ENCODE results near the gene VTN.
"Not testable (repeated sequence)": the region's sequence is repeated elsewhere in the genome, so short reads cannot be mapped to it uniquely, and the experiment has no call there.

Gene VTN

GRCh38 chr17:28339431-28339830 lies 30.7 kb downstream of the VTN start:
- DNase-seq: no peak

- not testable (repeated sequence) for DNase-seq
These were observed 31.3 kb downstream of the VTN start for GRCh38 chr17:28338769-28339212.

GRCh38 chr17:28338056-28338768 lies 31.9 kb downstream of the VTN start:
- DNase-seq: no peak

- peak; percentile 57 for DNase-seq
These were observed 33.9 kb downstream of the VTN start for GRCh38 chr17:28335959-28336871.

GRCh38 chr17:28335201-28335958 lies 34.7 kb downstream of the VTN start, which contains the start of the genes IFT20 and TNFAIP1:
Gene IFT20, minus strand, starts transcription at chr17:28335472. Its CDS starts 3,487 bp downstream, at chr17:28331985.
Gene TNFAIP1, plus strand, starts transcription at chr17:28335761. Its CDS starts 3,761 bp downstream, at chr17:28339522.
- DNase-seq: peak; percentile 93

GRCh38 chr17:28334666-28335200 lies 35.4 kb downstream of the VTN start:
- no peak for DNase-seq

GRCh38 chr17:28334171-28334570 lies 35.9 kb downstream of the VTN start:
- DNase-seq: no peak

- DNase-seq: no peak
These were observed 36.9 kb downstream of the VTN start for GRCh38 chr17:28333083-28333746.

- DNase-seq: no peak
These were observed 38.2 kb downstream of the VTN start for GRCh38 chr17:28331891-28332420.

GRCh38 chr17:28330671-28331070 lies 39.4 kb downstream of the VTN start:
- DNase-seq: no peak

GRCh38 chr17:28328325-28328724 lies 41.8 kb downstream of the VTN start:
- no peak for DNase-seq

GRCh38 chr17:28327709-28328108 lies 42.4 kb downstream of the VTN start:
- DNase-seq: no peak

GRCh38 chr17:28327031-28327607 lies 43.0 kb downstream of the VTN start:
- DNase-seq: no peak

GRCh38 chr17:28326114-28326513 lies 44.0 kb downstream of the VTN start:
- DNase-seq: no peak

GRCh38 chr17:28325211-28325610 lies 44.9 kb downstream of the VTN start:
- DNase-seq: no peak

GRCh38 chr17:28324781-28325180 lies 45.3 kb downstream of the VTN start:
- no peak for DNase-seq

GRCh38 chr17:28324267-28324745 lies 45.8 kb downstream of the VTN start:
- no peak for DNase-seq

- no peak for DNase-seq
These were observed 49.7 kb downstream of the VTN start for GRCh38 chr17:28320215-28321061.

- no peak for DNase-seq
These were observed 50.5 kb downstream of the VTN start for GRCh38 chr17:28319598-28319935.

Data from NCI-H2227 treated with DMSO at 0.1 percent for 48 hours (cell line).